Liver (tissue), 9 donors: Measurements from ENCODE around the gene ADGRL2. TPM values are rescaled to one million over a fixed set of nuclear protein-coding genes. Genes with fewer than 3 reads are reported as not detected.

Source experiments
- DNase-seq: peaks from one replicate; pipeline ENCODE4 v3.0.0-alpha.2; 2017; ENCODE audit warnings: low spot score
- H3K27ac ChIP-seq, 2 donors: one replicate each; pipeline ENCODE4 v1.7.0; 2013; ENCODE audit warnings: inconsistent platforms in 2 of 2, low read length in 2 of 2, control low read depth in 1 of 2, low read depth in 1 of 2, mild to moderate bottlenecking in 1 of 2
- H3K27me3 ChIP-seq, 4 donors: one replicate each; pipeline versions ENCODE4 v1.6.1 to v1.7.0; 2013; ENCODE audit warnings: low read length in 3 of 4, inconsistent platforms in 1 of 4, mild to moderate bottlenecking in 1 of 4, moderate library complexity in 1 of 4; ENCODE audit not compliant: control insufficient read depth in 4 of 4, insufficient read depth in 4 of 4
- H3K36me3 ChIP-seq, 4 donors: one replicate each; pipeline versions ENCODE4 v1.6.1 to v1.7.0; 2013; ENCODE audit warnings: low read length in 3 of 4, mild to moderate bottlenecking in 3 of 4, low read depth in 1 of 4, moderate library complexity in 1 of 4; ENCODE audit not compliant: control insufficient read depth in 4 of 4, insufficient read depth in 3 of 4
- H3K4me1 ChIP-seq, 4 donors: one replicate each; pipeline versions ENCODE4 v1.6.1 to v1.7.0; 2013; ENCODE audit warnings: low read length in 3 of 4, mild to moderate bottlenecking in 3 of 4, moderate library complexity in 1 of 4; ENCODE audit not compliant: control insufficient read depth in 4 of 4, insufficient read depth in 4 of 4
- H3K4me3 ChIP-seq, 3 donors: one replicate each; pipeline versions ENCODE4 v1.6.1 to v1.7.0; 2013; ENCODE audit warnings: low read length in 3 of 3, control low read depth in 1 of 3, low read depth in 1 of 3, mild to moderate bottlenecking in 1 of 3
- H3K9ac ChIP-seq, 2 donors: one replicate each; pipeline ENCODE4 v1.7.0; 2013; ENCODE audit warnings: low read length in 2 of 2, mild to moderate bottlenecking in 2 of 2, moderate library complexity in 2 of 2, control low read depth in 1 of 2, low read depth in 1 of 2
- H3K9me3 ChIP-seq, 4 donors: one replicate each; pipeline versions ENCODE4 v1.6.1 to v1.7.0; 2013; ENCODE audit warnings: low read length in 3 of 4; ENCODE audit not compliant: control insufficient read depth in 4 of 4
- EGR1 ChIP-seq, 2 donors: IDR thresholded peaks; 2 replicates each; pipeline ENCODE4 v1.6.1; 2016 to 2018; ENCODE audit warnings: antibody characterized with exemption in 2 of 2, low read depth in 2 of 2
- FOXA1 ChIP-seq: IDR thresholded peaks from 2 replicates; pipeline ENCODE4 v1.6.1; 2016; ENCODE audit warnings: antibody characterized with exemption
- FOXA2 ChIP-seq: IDR thresholded peaks from 2 replicates; pipeline ENCODE4 v1.6.1; 2016; ENCODE audit warnings: antibody characterized with exemption
- GABPA ChIP-seq, 2 donors: IDR thresholded peaks in 1 of 2; conservative IDR thresholded peaks in 1 of 2; 2 replicates each; pipeline ENCODE4 v1.6.1; 2016; ENCODE audit warnings: antibody characterized with exemption in 2 of 2, mild to moderate bottlenecking in 1 of 2, moderate library complexity in 1 of 2
- HNF4A ChIP-seq, 2 donors: conservative IDR thresholded peaks; 2 replicates each; pipeline ENCODE4 v1.6.1; 2016; ENCODE audit warnings: antibody characterized with exemption in 2 of 2, mild to moderate bottlenecking in 2 of 2
- HNF4G ChIP-seq: IDR thresholded peaks from 2 replicates; pipeline ENCODE4 v1.6.1; 2016; ENCODE audit warnings: antibody characterized with exemption
- JUND ChIP-seq, 2 donors: IDR thresholded peaks; 2 replicates each; pipeline ENCODE4 v1.6.1; 2016; ENCODE audit warnings: antibody characterized with exemption in 2 of 2
- NR2F2 ChIP-seq: IDR thresholded peaks from 2 replicates; pipeline ENCODE4 v1.6.1; 2016; ENCODE audit warnings: antibody characterized with exemption
- RAD21 ChIP-seq, 2 donors: IDR thresholded peaks; 2 replicates each; pipeline ENCODE4 v1.6.1; 2016; ENCODE audit warnings: antibody characterized with exemption in 2 of 2, mild to moderate bottlenecking in 2 of 2
- RXRA ChIP-seq, 2 donors: IDR thresholded peaks; 2 replicates each; pipeline ENCODE4 v1.6.1; 2017 to 2018; ENCODE audit warnings: antibody characterized with exemption in 2 of 2, mild to moderate bottlenecking in 1 of 2
- SP1 ChIP-seq: IDR thresholded peaks from 2 replicates; pipeline ENCODE4 v1.6.1; 2018; ENCODE audit warnings: antibody characterized with exemption, mild to moderate bottlenecking
- TAF1 ChIP-seq: conservative IDR thresholded peaks from 2 replicates; pipeline ENCODE4 v1.6.1; 2016; ENCODE audit warnings: antibody characterized with exemption, mild to moderate bottlenecking
- YY1 ChIP-seq: IDR thresholded peaks from 2 replicates; pipeline ENCODE4 v1.6.1; 2016; ENCODE audit warnings: antibody characterized with exemption, mild to moderate bottlenecking
- WGBS: extraction: QIAGEN DNeasy Blood & Tissue Kit; methylation state at CpG from one replicate; pipeline ENCODE4 v1.1.7; 2013; 5-methylcytosine and 5-hydroxymethylcytosine counted together
- polyA plus RNA-seq, 2 donors: library from polyadenylated mRNA; stranded (reverse) in 1 of 2; unstranded in 1 of 2; fragments of 200-250 nt in 1 of 2; fragments of >200 nt in 1 of 2; fragmentation: Nextera tagmentation in 1 of 2; extraction: Ambion mirVana in 1 of 2; gene quantifications; one replicate each; pipeline versions ENCODE4 v1.2.1 to v1.2.3, GENCODE V29; 2013 to 2015
- total RNA-seq, 2 donors: library from RNA; depleted of rRNA; stranded (reverse); fragments of >200 nt; gene quantifications; one replicate each; pipeline ENCODE4 v1.2.3, GENCODE V29; 2014
- TF ChIP-seq, protein P1 (sequence below): IDR thresholded peaks from 2 replicates; pipeline ENCODE4 v1.6.1; 2016; ENCODE audit warnings: antibody characterized with exemption
- TF ChIP-seq, protein P2 (sequence below): IDR thresholded peaks from 2 replicates; pipeline ENCODE4 v1.6.1; 2016; ENCODE audit warnings: antibody characterized with exemption
- TF ChIP-seq, protein P3 (sequence below): fragments of 150-350 bp; IDR thresholded peaks from 2 replicates; pipeline ENCODE4 v1.5.1; 2017; ENCODE audit warnings: improper control_type of control experiment, low read depth, low read length; ENCODE audit not compliant: missing input control
- TF ChIP-seq, protein P4 (sequence below): IDR thresholded peaks from 2 replicates; pipeline ENCODE4 v1.6.1; 2016; ENCODE audit warnings: antibody characterized with exemption
- TF ChIP-seq, protein P5 (sequence below): IDR thresholded peaks from 2 replicates; pipeline ENCODE4 v1.6.1; 2016; ENCODE audit warnings: antibody characterized with exemption, mild to moderate bottlenecking
- donor health status: healthy.
- donor health status: healthy.
- donor health status: healthy.
- donor health status: healthy.
- donor health status: healthy.

ADGRL2 gene
- total and polyA plus RNA-seq, 4 donors, result 21.1 to 82.0 (median 31.7) TPM

DNA sequence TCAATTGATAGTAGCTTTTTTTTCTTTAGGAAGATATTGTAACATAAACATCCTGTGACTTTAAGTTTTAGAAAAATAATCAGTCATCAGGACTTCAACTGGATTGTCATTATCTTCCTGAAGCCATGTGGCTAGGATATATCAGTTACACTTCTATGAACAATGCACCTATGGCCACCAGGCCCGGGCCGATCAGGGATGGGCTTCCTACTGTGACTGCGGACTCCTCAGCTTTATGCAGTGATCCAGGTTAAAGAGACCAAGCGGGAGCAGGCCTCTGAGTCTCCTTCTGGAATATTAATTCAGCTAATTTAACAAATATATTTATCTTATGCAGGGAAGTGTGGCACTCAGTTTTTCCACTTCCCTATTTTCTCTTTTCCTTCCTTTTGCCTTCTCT, 200.6 kb downstream of the ADGRL2 start:
- no peak for TF ChIP-seq HNF4G
- TF ChIP-seq FOXA1, result no peak
- TF ChIP-seq GABPA (IDR thresholded peaks at IDR 0.05 in 1 of 2, conservative IDR thresholded peaks at IDR 0.05 in 1 of 2), result no peak
- TF ChIP-seq JUND (IDR thresholded peaks at IDR 0.05), result no peak
- TF ChIP-seq, protein P1, sequence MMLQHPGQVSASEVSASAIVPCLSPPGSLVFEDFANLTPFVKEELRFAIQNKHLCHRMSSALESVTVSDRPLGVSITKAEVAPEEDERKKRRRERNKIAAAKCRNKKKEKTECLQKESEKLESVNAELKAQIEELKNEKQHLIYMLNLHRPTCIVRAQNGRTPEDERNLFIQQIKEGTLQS, result no peak
- TF ChIP-seq, protein P2, sequence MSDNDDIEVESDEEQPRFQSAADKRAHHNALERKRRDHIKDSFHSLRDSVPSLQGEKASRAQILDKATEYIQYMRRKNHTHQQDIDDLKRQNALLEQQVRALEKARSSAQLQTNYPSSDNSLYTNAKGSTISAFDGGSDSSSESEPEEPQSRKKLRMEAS, result no peak
- TF ChIP-seq EGR1 (IDR thresholded peaks at IDR 0.05; ENCODE audit: low read depth in 2 of 2), result no peak
- TF ChIP-seq, protein P3, sequence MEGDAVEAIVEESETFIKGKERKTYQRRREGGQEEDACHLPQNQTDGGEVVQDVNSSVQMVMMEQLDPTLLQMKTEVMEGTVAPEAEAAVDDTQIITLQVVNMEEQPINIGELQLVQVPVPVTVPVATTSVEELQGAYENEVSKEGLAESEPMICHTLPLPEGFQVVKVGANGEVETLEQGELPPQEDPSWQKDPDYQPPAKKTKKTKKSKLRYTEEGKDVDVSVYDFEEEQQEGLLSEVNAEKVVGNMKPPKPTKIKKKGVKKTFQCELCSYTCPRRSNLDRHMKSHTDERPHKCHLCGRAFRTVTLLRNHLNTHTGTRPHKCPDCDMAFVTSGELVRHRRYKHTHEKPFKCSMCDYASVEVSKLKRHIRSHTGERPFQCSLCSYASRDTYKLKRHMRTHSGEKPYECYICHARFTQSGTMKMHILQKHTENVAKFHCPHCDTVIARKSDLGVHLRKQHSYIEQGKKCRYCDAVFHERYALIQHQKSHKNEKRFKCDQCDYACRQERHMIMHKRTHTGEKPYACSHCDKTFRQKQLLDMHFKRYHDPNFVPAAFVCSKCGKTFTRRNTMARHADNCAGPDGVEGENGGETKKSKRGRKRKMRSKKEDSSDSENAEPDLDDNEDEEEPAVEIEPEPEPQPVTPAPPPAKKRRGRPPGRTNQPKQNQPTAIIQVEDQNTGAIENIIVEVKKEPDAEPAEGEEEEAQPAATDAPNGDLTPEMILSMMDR, result no peak
- TF ChIP-seq, protein P4, sequence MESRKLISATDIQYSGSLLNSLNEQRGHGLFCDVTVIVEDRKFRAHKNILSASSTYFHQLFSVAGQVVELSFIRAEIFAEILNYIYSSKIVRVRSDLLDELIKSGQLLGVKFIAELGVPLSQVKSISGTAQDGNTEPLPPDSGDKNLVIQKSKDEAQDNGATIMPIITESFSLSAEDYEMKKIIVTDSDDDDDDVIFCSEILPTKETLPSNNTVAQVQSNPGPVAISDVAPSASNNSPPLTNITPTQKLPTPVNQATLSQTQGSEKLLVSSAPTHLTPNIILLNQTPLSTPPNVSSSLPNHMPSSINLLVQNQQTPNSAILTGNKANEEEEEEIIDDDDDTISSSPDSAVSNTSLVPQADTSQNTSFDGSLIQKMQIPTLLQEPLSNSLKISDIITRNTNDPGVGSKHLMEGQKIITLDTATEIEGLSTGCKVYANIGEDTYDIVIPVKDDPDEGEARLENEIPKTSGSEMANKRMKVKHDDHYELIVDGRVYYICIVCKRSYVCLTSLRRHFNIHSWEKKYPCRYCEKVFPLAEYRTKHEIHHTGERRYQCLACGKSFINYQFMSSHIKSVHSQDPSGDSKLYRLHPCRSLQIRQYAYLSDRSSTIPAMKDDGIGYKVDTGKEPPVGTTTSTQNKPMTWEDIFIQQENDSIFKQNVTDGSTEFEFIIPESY, result no peak
- TF ChIP-seq SP1, result no peak
- TF ChIP-seq RAD21 (IDR thresholded peaks at IDR 0.05), result no peak
- no peak for TF ChIP-seq RXRA (IDR thresholded peaks at IDR 0.05)
- TF ChIP-seq, protein P5, sequence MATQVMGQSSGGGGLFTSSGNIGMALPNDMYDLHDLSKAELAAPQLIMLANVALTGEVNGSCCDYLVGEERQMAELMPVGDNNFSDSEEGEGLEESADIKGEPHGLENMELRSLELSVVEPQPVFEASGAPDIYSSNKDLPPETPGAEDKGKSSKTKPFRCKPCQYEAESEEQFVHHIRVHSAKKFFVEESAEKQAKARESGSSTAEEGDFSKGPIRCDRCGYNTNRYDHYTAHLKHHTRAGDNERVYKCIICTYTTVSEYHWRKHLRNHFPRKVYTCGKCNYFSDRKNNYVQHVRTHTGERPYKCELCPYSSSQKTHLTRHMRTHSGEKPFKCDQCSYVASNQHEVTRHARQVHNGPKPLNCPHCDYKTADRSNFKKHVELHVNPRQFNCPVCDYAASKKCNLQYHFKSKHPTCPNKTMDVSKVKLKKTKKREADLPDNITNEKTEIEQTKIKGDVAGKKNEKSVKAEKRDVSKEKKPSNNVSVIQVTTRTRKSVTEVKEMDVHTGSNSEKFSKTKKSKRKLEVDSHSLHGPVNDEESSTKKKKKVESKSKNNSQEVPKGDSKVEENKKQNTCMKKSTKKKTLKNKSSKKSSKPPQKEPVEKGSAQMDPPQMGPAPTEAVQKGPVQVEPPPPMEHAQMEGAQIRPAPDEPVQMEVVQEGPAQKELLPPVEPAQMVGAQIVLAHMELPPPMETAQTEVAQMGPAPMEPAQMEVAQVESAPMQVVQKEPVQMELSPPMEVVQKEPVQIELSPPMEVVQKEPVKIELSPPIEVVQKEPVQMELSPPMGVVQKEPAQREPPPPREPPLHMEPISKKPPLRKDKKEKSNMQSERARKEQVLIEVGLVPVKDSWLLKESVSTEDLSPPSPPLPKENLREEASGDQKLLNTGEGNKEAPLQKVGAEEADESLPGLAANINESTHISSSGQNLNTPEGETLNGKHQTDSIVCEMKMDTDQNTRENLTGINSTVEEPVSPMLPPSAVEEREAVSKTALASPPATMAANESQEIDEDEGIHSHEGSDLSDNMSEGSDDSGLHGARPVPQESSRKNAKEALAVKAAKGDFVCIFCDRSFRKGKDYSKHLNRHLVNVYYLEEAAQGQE, result no peak
- no peak for TF ChIP-seq HNF4A (conservative IDR thresholded peaks at IDR 0.05)
- TF ChIP-seq FOXA2, result no peak
- TF ChIP-seq YY1, result no peak
- no peak for TF ChIP-seq TAF1
- TF ChIP-seq NR2F2, result no peak

More for the DNA sequence above, 200.6 kb downstream of the ADGRL2 start:
- no peak overlapping the region for H3K27ac ChIP-seq
- no peaks in the 10 kb centered on the region for H3K9me3 ChIP-seq
- 60% methylated on average over 4 of the region's 4 CpGs for WGBS
- H3K4me1 ChIP-seq, result peaks cover 0 to 5% (median 2%) of the 10 kb centered on the region in 4 donors
- H3K27me3 ChIP-seq, result no peaks in the 10 kb centered on the region
- DNase-seq, result no peak
- no peaks in the 10 kb centered on the region for H3K36me3 ChIP-seq
- H3K9ac ChIP-seq, result no peak overlapping the region
- no peak overlapping the region for H3K4me3 ChIP-seq
